ENCODE data around the gene ABCD2.
"Not testable (repeated sequence)": the region's sequence is repeated elsewhere in the genome, so short reads cannot be mapped to it uniquely, and the experiment has no call there.

ABCD2 gene

GRCh38 chr12:39612250-39612649, 7.4 kb downstream of the ABCD2 start:
- DNase-seq (ENCODE audit: low spot score) = no peak

- no peak for DNase-seq (ENCODE audit: low spot score)
Measured at GRCh38 chr12:39611818-39612217, 7.8 kb downstream of the ABCD2 start.

- DNase-seq (ENCODE audit: low spot score) = no peak
Measured at GRCh38 chr12:39610436-39611025, 9.1 kb downstream of the ABCD2 start.

- DNase-seq (ENCODE audit: low spot score) = no peak
Measured at GRCh38 chr12:39606712-39607423, 12.7 kb downstream of the ABCD2 start.

- no peak for DNase-seq (ENCODE audit: low spot score)
Measured at GRCh38 chr12:39605996-39606395, 13.6 kb downstream of the ABCD2 start.

GRCh38 chr12:39605501-39605900, 14.1 kb downstream of the ABCD2 start:
- no peak for DNase-seq (ENCODE audit: low spot score)

- DNase-seq (ENCODE audit: low spot score) = no peak
Measured at GRCh38 chr12:39603065-39603464, 16.5 kb downstream of the ABCD2 start.

GRCh38 chr12:39601951-39602350, 17.7 kb downstream of the ABCD2 start:
- not testable (repeated sequence) for DNase-seq (ENCODE audit: low spot score)

GRCh38 chr12:39595928-39596327, 23.7 kb downstream of the ABCD2 start:
- no peak for DNase-seq (ENCODE audit: low spot score)

- peak; percentile 16 for DNase-seq (ENCODE audit: low spot score)
Measured at GRCh38 chr12:39592295-39592694, 27.3 kb downstream of the ABCD2 start.

GRCh38 chr12:39588348-39588747, 31.3 kb downstream of the ABCD2 start:
- DNase-seq (ENCODE audit: low spot score) = no peak

GRCh38 chr12:39587225-39587624, 32.4 kb downstream of the ABCD2 start:
- DNase-seq (ENCODE audit: low spot score) = no peak

- no peak for DNase-seq (ENCODE audit: low spot score)
Measured at GRCh38 chr12:39586816-39587215, 32.8 kb downstream of the ABCD2 start.

GRCh38 chr12:39581592-39581991, 38.0 kb downstream of the ABCD2 start:
- DNase-seq (ENCODE audit: low spot score) = no peak

- DNase-seq (ENCODE audit: low spot score) = no peak
Measured at GRCh38 chr12:39575498-39575875, 44.1 kb downstream of the ABCD2 start.

GRCh38 chr12:39574785-39575497, 44.7 kb downstream of the ABCD2 start:
- DNase-seq (ENCODE audit: low spot score) = no peak

GRCh38 chr12:39574378-39574777, 45.2 kb downstream of the ABCD2 start:
- DNase-seq (ENCODE audit: low spot score) = no peak

- no peak for DNase-seq (ENCODE audit: low spot score)
Measured at GRCh38 chr12:39573971-39574370, 45.6 kb downstream of the ABCD2 start.

GRCh38 chr12:39572551-39572950, 47.1 kb downstream of the ABCD2 start:
- DNase-seq (ENCODE audit: low spot score) = no peak

- DNase-seq (ENCODE audit: low spot score) = no peak
Measured at GRCh38 chr12:39571351-39571750, 48.3 kb downstream of the ABCD2 start.

- no peak for DNase-seq (ENCODE audit: low spot score)
Measured at GRCh38 chr12:39553476-39553875, 66.1 kb downstream of the ABCD2 start.

- not testable (repeated sequence) for DNase-seq (ENCODE audit: low spot score)
Measured at GRCh38 chr12:39544211-39544610, 75.4 kb downstream of the ABCD2 start.

GRCh38 chr12:39541471-39541870, 78.1 kb downstream of the ABCD2 start:
- DNase-seq (ENCODE audit: low spot score) = no peak
